ENCODE results near the gene NFYC. TPM values are rescaled to one million over a fixed set of nuclear protein-coding genes. Genes with fewer than 3 reads are reported as not detected.
"Not testable (repeated sequence)": the region's sequence is repeated elsewhere in the genome, so short reads cannot be mapped to it uniquely, and the experiment has no call there.

The NFYC gene
- total RNA-seq, 4 donors from 2014 or later: 29.8 to 44.6 (median 32.4) TPM

- DNase-seq (ENCODE audit: low spot score) (no peak), ATAC-seq (ENCODE audit: low FRiP score) (peak; percentile 39)
- TF ChIP-seq CTCF (IDR thresholded peaks at IDR 0.05): no peak
Observed at GRCh38 chr1:40692429-40692895, 958 bp downstream of the NFYC start.

DNA sequence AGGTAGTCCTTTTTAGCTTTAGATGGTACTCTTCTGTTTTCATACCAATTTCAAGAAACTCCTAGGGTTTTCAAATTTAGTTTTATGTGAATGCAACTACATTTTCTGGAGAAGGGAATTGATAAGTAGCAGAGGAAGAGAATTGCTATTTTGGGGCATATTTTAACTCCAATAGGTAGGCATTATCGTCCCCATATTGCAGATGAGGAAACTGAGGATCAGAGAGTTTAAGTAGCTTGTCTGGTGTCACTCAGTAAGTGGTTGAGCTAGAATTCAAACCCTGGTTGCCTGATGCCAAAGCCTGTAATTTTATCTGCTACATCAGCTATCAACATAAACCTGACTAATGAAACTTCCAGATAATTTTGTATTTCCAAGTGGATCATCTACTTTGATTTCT is 1.9 kb downstream of the NFYC start:
- ATAC-seq (ENCODE audit: low FRiP score) (no peak), DNase-seq (ENCODE audit: low spot score) (no peak)
- no peak for TF ChIP-seq CTCF (IDR thresholded peaks at IDR 0.05)

DNA sequence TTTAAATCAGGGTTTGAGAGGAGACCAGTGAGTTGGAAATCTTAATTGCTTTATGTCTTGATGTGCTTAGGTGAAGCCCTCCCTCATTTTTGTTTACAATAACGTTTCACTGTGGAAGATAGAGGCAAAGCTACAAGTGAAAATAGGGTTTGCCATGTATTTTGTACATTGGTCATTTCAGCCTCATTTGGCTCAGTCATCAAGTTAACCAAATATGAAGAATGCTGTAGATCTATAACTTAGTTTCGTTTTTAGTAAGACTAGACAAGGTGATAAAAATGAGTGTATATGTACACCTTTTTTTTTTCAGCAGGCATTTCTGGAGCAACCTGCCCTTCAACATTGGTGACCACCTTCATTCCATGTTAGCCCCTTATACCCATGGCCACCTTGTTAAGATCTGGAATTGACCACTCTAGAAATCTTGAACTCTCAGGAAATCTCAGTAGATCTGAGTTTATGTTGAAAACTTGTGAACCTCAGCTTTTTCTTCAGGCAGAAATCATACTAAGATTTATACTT is 2.9 kb downstream of the NFYC start:
- no peak for DNase-seq (ENCODE audit: low spot score)
- no peak for TF ChIP-seq CTCF (IDR thresholded peaks at IDR 0.05)
- ATAC-seq (ENCODE audit: low FRiP score): no peak

GRCh38 chr1:40696294-40696693 is 4.8 kb downstream of the NFYC start:
- no peak for ATAC-seq (ENCODE audit: low FRiP score)
- no peak for TF ChIP-seq CTCF (IDR thresholded peaks at IDR 0.05)
- no peak for DNase-seq (ENCODE audit: low spot score)

DNA sequence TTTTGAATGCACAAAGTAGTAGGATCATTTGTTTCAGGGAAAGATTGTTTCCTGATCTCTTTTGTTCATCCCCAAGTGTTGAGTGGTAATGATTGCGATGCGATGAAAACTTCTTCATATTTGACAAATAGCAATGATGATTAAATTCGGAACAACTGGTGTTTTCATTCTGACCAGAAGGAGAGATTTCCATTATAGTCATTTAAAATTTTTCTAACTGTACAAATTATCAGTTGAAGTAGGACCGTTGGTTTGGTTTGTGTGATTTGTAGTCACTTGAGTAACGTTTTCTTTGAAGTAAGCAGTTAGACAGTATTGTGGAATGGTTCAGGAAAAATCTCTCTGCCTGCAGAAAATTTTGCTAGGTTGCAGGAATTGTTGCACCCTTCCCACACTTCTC is 5.9 kb downstream of the NFYC start:
- ATAC-seq (ENCODE audit: low FRiP score): no peak
- DNase-seq (ENCODE audit: low spot score): no peak

GRCh38 chr1:40699787-40700186 is 8.3 kb downstream of the NFYC start:
- TF ChIP-seq CTCF (IDR thresholded peaks at IDR 0.05): no peak
- DNase-seq (ENCODE audit: low spot score) (no peak), ATAC-seq (ENCODE audit: low FRiP score) (no peak)

More for the DNA sequence above, 5.9 kb downstream of the NFYC start:
- TF ChIP-seq CTCF (IDR thresholded peaks at IDR 0.05): no peak

- ATAC-seq (ENCODE audit: low FRiP score): no peak
- no peak for TF ChIP-seq CTCF (IDR thresholded peaks at IDR 0.05)
- no peak for DNase-seq (ENCODE audit: low spot score)
Observed at GRCh38 chr1:40701684-40702083, 10.2 kb downstream of the NFYC start.

- ATAC-seq (ENCODE audit: low FRiP score); DNase-seq (ENCODE audit: low spot score): not testable (repeated sequence)
Observed at GRCh38 chr1:40702810-40703209, 11.3 kb downstream of the NFYC start.
